NCI-H774 (cell line): ENCODE measurements around the gene ROPN1L.
"Not testable (repeated sequence)": the region's sequence is repeated elsewhere in the genome, so short reads cannot be mapped to it uniquely, and the experiment has no call there.

Source experiments
- DNase-seq: peaks from one replicate; lab custom pipeline; 2025; lab: John Stamatoyannopoulos, UW

The ROPN1L gene

GRCh38 chr5:10478436-10478835, 36.8 kb downstream of the ROPN1L start:
- no peak for DNase-seq

GRCh38 chr5:10479154-10479721, 37.6 kb downstream of the ROPN1L start:
- no peak for DNase-seq

GRCh38 chr5:10480237-10480985, 38.7 kb downstream of the ROPN1L start:
- DNase-seq: no peak

- DNase-seq: no peak
Measured at GRCh38 chr5:10481241-10481935, 39.7 kb downstream of the ROPN1L start.

- DNase-seq: no peak
Measured at GRCh38 chr5:10482791-10483530, 41.3 kb downstream of the ROPN1L start.

- no peak for DNase-seq
Measured at GRCh38 chr5:10484774-10485141, 43.1 kb downstream of the ROPN1L start.

GRCh38 chr5:10485142-10485795, 43.6 kb downstream of the ROPN1L start:
- no peak for DNase-seq

- DNase-seq: no peak
Measured at GRCh38 chr5:10485897-10486296, 44.2 kb downstream of the ROPN1L start.

GRCh38 chr5:10486511-10487344, 45.0 kb downstream of the ROPN1L start:
- DNase-seq: no peak

- no peak for DNase-seq
Measured at GRCh38 chr5:10488144-10488543, 46.5 kb downstream of the ROPN1L start.

GRCh38 chr5:10489810-10490426, 48.2 kb downstream of the ROPN1L start:
- DNase-seq: no peak

GRCh38 chr5:10490927-10491672, 49.4 kb downstream of the ROPN1L start:
- DNase-seq: no peak

- DNase-seq: no peak
Measured at GRCh38 chr5:10491673-10492026, 50.0 kb downstream of the ROPN1L start.

- no peak for DNase-seq
Measured at GRCh38 chr5:10493884-10494283, 52.2 kb downstream of the ROPN1L start.

GRCh38 chr5:10494497-10494896, 52.8 kb downstream of the ROPN1L start:
- DNase-seq: not testable (repeated sequence)

GRCh38 chr5:10497554-10497953, 55.9 kb downstream of the ROPN1L start:
- DNase-seq: no peak

GRCh38 chr5:10498350-10498749, 56.7 kb downstream of the ROPN1L start:
- no peak for DNase-seq

GRCh38 chr5:10499066-10499465, 57.4 kb downstream of the ROPN1L start:
- DNase-seq: no peak

GRCh38 chr5:10499776-10500175, 58.1 kb downstream of the ROPN1L start:
- DNase-seq: no peak

GRCh38 chr5:10500669-10501068, 59.0 kb downstream of the ROPN1L start:
- no peak for DNase-seq
